ENCODE measurements around the gene ZCCHC17. TPM values are rescaled to one million over a fixed set of nuclear protein-coding genes. Genes with fewer than 3 reads are reported as not detected.

The ZCCHC17 gene
- total and polyA plus RNA-seq, 11 donors, result 10.1 to 29.5 (median 12.1) TPM

GRCh38 chr1:31409946-31410858, 113.4 kb downstream of the ZCCHC17 start:
- intact Hi-C loops (cut with DNase I), result no loop called here

GRCh38 chr1:31410871-31411270, 114.0 kb downstream of the ZCCHC17 start:
- Histone ChIP-seq H3K27me3 (peaks cover 0 to 32% (median 5%) of the 10 kb centered on the region in 9 donors), H3K27ac (no peak overlapping the region), H3K4me3 (no peak overlapping the region), H3K36me3 (no peaks in the 10 kb centered on the region), H3K9me3 (no peaks in the 10 kb centered on the region), H3K4me1 (peaks cover 0 to 22% (median 8%) of the 10 kb centered on the region in 12 donors)
- TF ChIP-seq CTCF (IDR thresholded peaks at IDR 0.05) (no peak), POLR2A (IDR thresholded peaks at IDR 0.05) (no peak)
- intact Hi-C loops (cut with DNase I), result no loop called here
- DNase-seq, result no peak
- ATAC-seq, result no peak
- WGBS, 4 donors, result 75 to 83% (median 79%) methylated on average over 4 of the region's 4 CpGs

More at GRCh38 chr1:31409946-31410858, 113.4 kb downstream of the ZCCHC17 start:
- Histone ChIP-seq H3K9me3 (no peaks in the 10 kb centered on the region), H3K27ac (no peak overlapping the region), H3K4me1 (peaks cover 0 to 22% (median 8%) of the 10 kb centered on the region in 12 donors), H3K36me3 (no peaks in the 10 kb centered on the region), H3K27me3 (peaks cover 0 to 32% (median 5%) of the 10 kb centered on the region in 9 donors), H3K4me3 (no peak overlapping the region)
- DNase-seq (no peak), ATAC-seq (no peak)
- TF ChIP-seq CTCF (IDR thresholded peaks at IDR 0.05) (no peak), POLR2A (IDR thresholded peaks at IDR 0.05) (no peak)
- 73 to 85% (median 78%) methylated on average over 6 of the region's 6 CpGs for WGBS, 4 donors

- Histone ChIP-seq H3K4me3 (peak overlapping the region in 2 of 12 donors; percentile 75 to 80), H3K36me3 (no peaks in the 10 kb centered on the region), H3K27me3 (peaks cover 0 to 32% (median 5%) of the 10 kb centered on the region in 9 donors), H3K4me1 (peaks cover 0 to 22% (median 8%) of the 10 kb centered on the region in 12 donors), H3K9me3 (no peaks in the 10 kb centered on the region), H3K27ac (no peak overlapping the region)
- ATAC-seq, result no peak
- WGBS, 4 donors, result 57 to 80% (median 60%) methylated on average over 2 of the region's 2 CpGs
- TF ChIP-seq POLR2A (IDR thresholded peaks at IDR 0.05) (no peak), CTCF (IDR thresholded peaks at IDR 0.05) (no peak)
- DNase-seq, result no peak
- intact Hi-C loops (cut with DNase I), result no loop called here
Observed at GRCh38 chr1:31412205-31412604, 115.4 kb downstream of the ZCCHC17 start.

- H3K36me3 ChIP-seq, result no peaks in the 10 kb centered on the region
- H3K27ac ChIP-seq, result peak within 1 kb of the TSS in 10 of 12 donors; percentile 36 to 85 (median 70)
- TF ChIP-seq POLR2A (IDR thresholded peaks at IDR 0.05) (no peak), CTCF (IDR thresholded peaks at IDR 0.05) (no peak)
- DNase-seq (no peak), ATAC-seq (peak in 3 of 4 donors; percentile 58 to 72 (median 71))
- intact Hi-C loops (cut with DNase I), result no loop called here
- 2 to 9% (median 3%) methylated on average over 13 to 63 of the region's 63 CpGs for WGBS, 4 donors
- H3K27me3 ChIP-seq, result peaks cover 0 to 32% (median 5%) of the 10 kb centered on the region in 9 donors
- no peaks in the 10 kb centered on the region for H3K9me3 ChIP-seq
- H3K4me1 ChIP-seq, result peaks cover 0 to 22% (median 8%) of the 10 kb centered on the region in 12 donors
- peak within 1 kb of the TSS; percentile 46 to 92 (median 71) for H3K4me3 ChIP-seq
Observed at GRCh38 chr1:31412732-31413404, 116.0 kb downstream of the ZCCHC17 start, which contains the start of gene SERINC2. TSS of gene SERINC2 (plus strand) at chr1:31413213. CDS start at chr1:31413266, 53 bp downstream.
